ENCODE measurements around the gene STX18.

- TF ChIP-seq, protein P1, sequence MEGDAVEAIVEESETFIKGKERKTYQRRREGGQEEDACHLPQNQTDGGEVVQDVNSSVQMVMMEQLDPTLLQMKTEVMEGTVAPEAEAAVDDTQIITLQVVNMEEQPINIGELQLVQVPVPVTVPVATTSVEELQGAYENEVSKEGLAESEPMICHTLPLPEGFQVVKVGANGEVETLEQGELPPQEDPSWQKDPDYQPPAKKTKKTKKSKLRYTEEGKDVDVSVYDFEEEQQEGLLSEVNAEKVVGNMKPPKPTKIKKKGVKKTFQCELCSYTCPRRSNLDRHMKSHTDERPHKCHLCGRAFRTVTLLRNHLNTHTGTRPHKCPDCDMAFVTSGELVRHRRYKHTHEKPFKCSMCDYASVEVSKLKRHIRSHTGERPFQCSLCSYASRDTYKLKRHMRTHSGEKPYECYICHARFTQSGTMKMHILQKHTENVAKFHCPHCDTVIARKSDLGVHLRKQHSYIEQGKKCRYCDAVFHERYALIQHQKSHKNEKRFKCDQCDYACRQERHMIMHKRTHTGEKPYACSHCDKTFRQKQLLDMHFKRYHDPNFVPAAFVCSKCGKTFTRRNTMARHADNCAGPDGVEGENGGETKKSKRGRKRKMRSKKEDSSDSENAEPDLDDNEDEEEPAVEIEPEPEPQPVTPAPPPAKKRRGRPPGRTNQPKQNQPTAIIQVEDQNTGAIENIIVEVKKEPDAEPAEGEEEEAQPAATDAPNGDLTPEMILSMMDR (IDR thresholded peaks at IDR 0.05 in 2 of 3, conservative IDR thresholded peaks at IDR 0.05 in 1 of 3; ENCODE audit: control insufficient read depth in 2 of 3, extremely low read depth in 1 of 3, insufficient read depth in 1 of 3, low read depth in 3 of 3, low read length in 3 of 3), result no peak
- TF ChIP-seq CBX3 (IDR thresholded peaks at IDR 0.05; ENCODE audit: borderline replicate concordance, low read depth) (no peak), USF1 (IDR thresholded peaks at IDR 0.05; ENCODE audit: borderline replicate concordance, extremely low read length, insufficient read depth, low read depth, low read length) (no peak), POLR2AphosphoS5 (IDR thresholded peaks at IDR 0.05; ENCODE audit: low read length) (no peak), MYC (IDR thresholded peaks at IDR 0.05; ENCODE audit: insufficient read depth, insufficient read length, insufficient replicate concordance, low read length, severe bottlenecking) (no peak), NFYB (IDR thresholded peaks at IDR 0.05; ENCODE audit: insufficient read depth, low read depth, low read length) (no peak), NFYA (IDR thresholded peaks at IDR 0.05; ENCODE audit: borderline replicate concordance, low read depth, low read length) (no peak), TCF12 (IDR thresholded peaks at IDR 0.05; ENCODE audit: low read depth, low read length) (no peak), RFX5 (IDR thresholded peaks at IDR 0.05; ENCODE audit: low read depth, low read length) (no peak), EP300 (IDR thresholded peaks at IDR 0.05; ENCODE audit: borderline replicate concordance in 1 of 2, control insufficient read depth in 1 of 2, low read depth in 2 of 2, low read length in 2 of 2) (no peak), SMC3 (IDR thresholded peaks at IDR 0.05; ENCODE audit: borderline replicate concordance, low read length) (no peak), FOXM1 (IDR thresholded peaks at IDR 0.05; ENCODE audit: low read depth, low read length) (no peak)
- TF ChIP-seq, protein P2, sequence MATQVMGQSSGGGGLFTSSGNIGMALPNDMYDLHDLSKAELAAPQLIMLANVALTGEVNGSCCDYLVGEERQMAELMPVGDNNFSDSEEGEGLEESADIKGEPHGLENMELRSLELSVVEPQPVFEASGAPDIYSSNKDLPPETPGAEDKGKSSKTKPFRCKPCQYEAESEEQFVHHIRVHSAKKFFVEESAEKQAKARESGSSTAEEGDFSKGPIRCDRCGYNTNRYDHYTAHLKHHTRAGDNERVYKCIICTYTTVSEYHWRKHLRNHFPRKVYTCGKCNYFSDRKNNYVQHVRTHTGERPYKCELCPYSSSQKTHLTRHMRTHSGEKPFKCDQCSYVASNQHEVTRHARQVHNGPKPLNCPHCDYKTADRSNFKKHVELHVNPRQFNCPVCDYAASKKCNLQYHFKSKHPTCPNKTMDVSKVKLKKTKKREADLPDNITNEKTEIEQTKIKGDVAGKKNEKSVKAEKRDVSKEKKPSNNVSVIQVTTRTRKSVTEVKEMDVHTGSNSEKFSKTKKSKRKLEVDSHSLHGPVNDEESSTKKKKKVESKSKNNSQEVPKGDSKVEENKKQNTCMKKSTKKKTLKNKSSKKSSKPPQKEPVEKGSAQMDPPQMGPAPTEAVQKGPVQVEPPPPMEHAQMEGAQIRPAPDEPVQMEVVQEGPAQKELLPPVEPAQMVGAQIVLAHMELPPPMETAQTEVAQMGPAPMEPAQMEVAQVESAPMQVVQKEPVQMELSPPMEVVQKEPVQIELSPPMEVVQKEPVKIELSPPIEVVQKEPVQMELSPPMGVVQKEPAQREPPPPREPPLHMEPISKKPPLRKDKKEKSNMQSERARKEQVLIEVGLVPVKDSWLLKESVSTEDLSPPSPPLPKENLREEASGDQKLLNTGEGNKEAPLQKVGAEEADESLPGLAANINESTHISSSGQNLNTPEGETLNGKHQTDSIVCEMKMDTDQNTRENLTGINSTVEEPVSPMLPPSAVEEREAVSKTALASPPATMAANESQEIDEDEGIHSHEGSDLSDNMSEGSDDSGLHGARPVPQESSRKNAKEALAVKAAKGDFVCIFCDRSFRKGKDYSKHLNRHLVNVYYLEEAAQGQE (IDR thresholded peaks at IDR 0.05; ENCODE audit: low read depth, low read length), result no peak
Measured at GRCh38 chr4:4462970-4463369, 78.9 kb downstream of the STX18 start.
